Heart left ventricle (tissue), 16 donors: ENCODE measurements around the gene RPL35. TPM values are rescaled to one million over a fixed set of nuclear protein-coding genes. Genes with fewer than 3 reads are reported as not detected.

ENCODE experiments used
- ATAC-seq, 4 donors: fragments of 200-7000 bp; cut with Tn5 transposase; one replicate each; pipeline ENCODE4 v1.9.1; 2020 to 2022; ENCODE audit warnings: moderate library complexity in 4 of 4, mild to moderate bottlenecking in 3 of 4, moderate number of reproducible peaks in 1 of 4
- DNase-seq, 5 donors: peaks; one replicate each; pipeline ENCODE4 v3.0.0-alpha.2; 2020
- H3K27ac ChIP-seq, 12 donors: fragments of 200-600 bp; sonication (generic) in 4 of 12; one replicate each; pipeline versions ENCODE4 v1.5.0 to v1.8.0; 2016 to 2022; ENCODE audit warnings: mild to moderate bottlenecking in 2 of 12
- H3K27me3 ChIP-seq, 9 donors: fragments of 200-600 bp; sonication (generic) in 2 of 9; one replicate each; pipeline versions ENCODE4 v1.5.1 to v1.8.0; 2016 to 2022; ENCODE audit warnings: mild to moderate bottlenecking in 3 of 9
- H3K36me3 ChIP-seq, 9 donors: fragments of 200-600 bp; sonication (generic) in 2 of 9; one replicate each; pipeline versions ENCODE4 v1.5.0 to v1.8.0; 2018 to 2022; ENCODE audit warnings: mild to moderate bottlenecking in 2 of 9
- H3K4me1 ChIP-seq, 12 donors: fragments of 200-600 bp; sonication (generic) in 4 of 12; one replicate each; pipeline versions ENCODE4 v1.5.0 to v1.8.0; 2016 to 2022; ENCODE audit warnings: mild to moderate bottlenecking in 3 of 12
- H3K4me3 ChIP-seq, 12 donors: fragments of 200-600 bp; sonication (generic) in 4 of 12; one replicate each; pipeline versions ENCODE4 v1.5.0 to v1.8.0; 2017 to 2022; ENCODE audit warnings: mild to moderate bottlenecking in 9 of 12, moderate library complexity in 4 of 12
- H3K9me3 ChIP-seq, 12 donors: fragments of 200-600 bp; sonication (generic) in 4 of 12; one replicate each; pipeline versions ENCODE4 v1.5.0 to v1.8.0; 2016 to 2022; ENCODE audit warnings: mild to moderate bottlenecking in 1 of 12
- CTCF ChIP-seq, 12 donors: fragments of 200-600 bp; sonication (generic) in 4 of 12; IDR thresholded peaks; one replicate each; pipeline versions ENCODE4 v1.5.0 to v1.8.0; 2018 to 2022; ENCODE audit warnings: antibody characterized with exemption in 12 of 12, mild to moderate bottlenecking in 5 of 12
- POLR2A ChIP-seq, 2 donors: fragments of 450-650 bp; IDR thresholded peaks; one replicate each; pipeline ENCODE4 v1.6.1; 2017; ENCODE audit warnings: antibody characterized with exemption in 2 of 2, mild to moderate bottlenecking in 2 of 2, moderate library complexity in 2 of 2
- WGBS, 4 donors: extraction: QIAGEN DNeasy Blood & Tissue Kit in 2 of 4; methylation state at CpG; one replicate each; pipeline versions ENCODE4 v1.1.5 to v1.1.7; 2013 to 2018; 5-methylcytosine and 5-hydroxymethylcytosine counted together
- intact Hi-C, 10 donors: fragments of 100-400 bp; cut with DNase I; formaldehyde crosslinking; loops; one replicate each; pipeline versions ENCODE4 v1.11.1 to v1.14.2; 2022
- polyA plus RNA-seq, 2 donors: library from polyadenylated mRNA; stranded (reverse); fragments of 200-250 nt; gene quantifications; one replicate each; pipeline ENCODE4 v1.2.3, GENCODE V29; 2013
- total RNA-seq, 9 donors: library from RNA; depleted of rRNA in 2 of 9; stranded (reverse); fragments of >200 nt in 2 of 9; fragmentation: NEBNext Ultra II Directional in 3 of 9; extraction: Animal tissue kit (Norgen Biotek cat#: 25700) in 3 of 9; gene quantifications; one replicate each; pipeline versions ENCODE4 v1.1.0 to v1.2.4, GENCODE V29; 2016 to 2023
- donor health status: ischemic (EF 13 %, LVEDD 7.1; RV severe dilation, severe dysfunction).
- donor health status: healthy with polysubstance abuse.
- donor health status: DM: no; HTN: yes; CAD: no.
- donor health status: DM: no; HTN: no; CAD: no.
- donor health status: ischemic (EF 25% LVEDD 6.9; RV normal size, moderate dysfunction).
- donor health status: ischemic (EF 25% LVEDD 5.7; RV mildly dilated, moderate dysfunction).
- donor health status: healthy.
- donor health status: DM: yes; HTN: yes; CAD: no.
- donor health status: ischemic (EF 35%, LVEDD 5.7; RV mildly dilated, moderate dysfunction).
- donor health status: nonischemic (EF 11% LVEDD 7.7; RV severe dilation, severe dysfunction).
- donor health status: DM: yes; HTN: yes; CAD: no.
- donor health status: PGD.
- donor health status: ischemic (EF 29% LVEDD 5.4; RV normal size, mild dysfunction).
- donor health status: nonischemic (EF 23%, LVEDD 6.1; RV moderate dilation, normal function).

Gene RPL35
- total and polyA plus RNA-seq, 11 donors = 600 to 3,054 (median 868) TPM

GRCh38 chr9:124812441-124812876 is 49.3 kb downstream of the RPL35 start:
- peak overlapping the region in 2 of 12 donors; percentile 55 to 80 for H3K27ac ChIP-seq
- peak in 3 of 4 donors; percentile 48 to 81 (median 55) for ATAC-seq
- DNase-seq = peak in 4 of 5 donors; percentile 54 to 75 (median 67)

GRCh38 chr9:124810663-124811355 is 50.9 kb downstream of the RPL35 start:
- ATAC-seq = peak in 3 of 4 donors; percentile 38 to 55 (median 55)
- Histone ChIP-seq H3K36me3 (peaks cover 0 to 19% (median 0%) of the 10 kb centered on the region in 9 donors), H3K27ac (peak overlapping the region in 7 of 12 donors; percentile 18 to 80 (median 46)), H3K27me3 (no peaks in the 10 kb centered on the region), H3K4me1 (peaks cover 0 to 16% (median 0%) of the 10 kb centered on the region in 12 donors), H3K4me3 (no peak overlapping the region), H3K9me3 (no peaks in the 10 kb centered on the region)
- peak in 2 of 5 donors; percentile 28 for DNase-seq
- intact Hi-C loops = no loop called here
- TF ChIP-seq POLR2A (IDR thresholded peaks at IDR 0.05) (no peak), CTCF (IDR thresholded peaks at IDR 0.05) (no peak)
- 58 to 62% (median 62%) methylated on average over 12 of the region's 12 CpGs for WGBS, 4 donors

More at GRCh38 chr9:124812441-124812876, 49.3 kb downstream of the RPL35 start:
- H3K4me3 ChIP-seq = no peak overlapping the region
- H3K36me3 ChIP-seq = peaks cover 0 to 19% (median 0%) of the 10 kb centered on the region in 9 donors
- no peaks in the 10 kb centered on the region for H3K27me3 ChIP-seq
- no peaks in the 10 kb centered on the region for H3K9me3 ChIP-seq
- 65 to 76% (median 69%) methylated on average over 6 of the region's 6 CpGs for WGBS, 4 donors
- intact Hi-C loops = no loop called here
- TF ChIP-seq CTCF (IDR thresholded peaks at IDR 0.05) = no peak
- TF ChIP-seq POLR2A (IDR thresholded peaks at IDR 0.05) = no peak
- peaks cover 0 to 16% (median 0%) of the 10 kb centered on the region in 12 donors for H3K4me1 ChIP-seq

GRCh38 chr9:124809741-124810500 is 51.8 kb downstream of the RPL35 start:
- H3K27ac ChIP-seq = peak overlapping the region in 2 of 12 donors; percentile 56 to 80
- H3K4me3 ChIP-seq = no peak overlapping the region
- TF ChIP-seq POLR2A (IDR thresholded peaks at IDR 0.05) (no peak), CTCF (IDR thresholded peaks at IDR 0.05) (no peak)
- peaks cover 0 to 16% (median 0%) of the 10 kb centered on the region in 12 donors for H3K4me1 ChIP-seq
- 95 to 96% (median 96%) methylated on average over 57 to 60 of the region's 60 CpGs for WGBS, 4 donors
- no peaks in the 10 kb centered on the region for H3K27me3 ChIP-seq
- H3K9me3 ChIP-seq = no peaks in the 10 kb centered on the region
- intact Hi-C loops = no loop called here
- H3K36me3 ChIP-seq = peaks cover 0 to 19% (median 0%) of the 10 kb centered on the region in 9 donors
- peak in 1 of 5 donors; percentile 60 for DNase-seq
- peak in 1 of 4 donors; percentile 27 for ATAC-seq

GRCh38 chr9:124809211-124809610 is 52.5 kb downstream of the RPL35 start:
- ATAC-seq (no peak), DNase-seq (peak in 1 of 5 donors; percentile 23)
- intact Hi-C loops = no loop called here
- Histone ChIP-seq H3K27ac (no peak overlapping the region), H3K4me3 (no peak overlapping the region), H3K4me1 (peaks cover 0 to 16% (median 0%) of the 10 kb centered on the region in 12 donors), H3K9me3 (no peaks in the 10 kb centered on the region), H3K36me3 (peaks cover 0 to 25% (median 0%) of the 10 kb centered on the region in 9 donors), H3K27me3 (no peaks in the 10 kb centered on the region)
- 82 to 93% (median 88%) methylated on average over 6 of the region's 6 CpGs for WGBS, 4 donors
- TF ChIP-seq CTCF (IDR thresholded peaks at IDR 0.05) (no peak), POLR2A (IDR thresholded peaks at IDR 0.05) (no peak)
